IMR-90 (cell line): ENCODE results near the gene UBA5. TPM values are rescaled to one million over a fixed set of nuclear protein-coding genes. Genes with fewer than 3 reads are reported as not detected.

ENCODE experiments used
- ATAC-seq: fragments of 200-7000 bp; cut with Tn5 transposase; 2 replicates; pipeline ENCODE4 v1.9.1; 2020; ENCODE audit warnings: low read depth, mild to moderate bottlenecking, moderate library complexity
- BruUV-seq: library from RNA; stranded (reverse); fragments of 400-500 nt; replicated peaks from 2 replicates; lab custom pipeline; 2021; lab: Mats Ljungman, UMichigan
- CTCF ChIA-PET: fragments of 300-600 bp; formaldehyde crosslinking; extraction: SDS; loops from one replicate; lab custom pipeline; 2021; ENCODE audit warnings: antibody characterized with exemption; lab: Yijun Ruan, JAX
- POLR2A ChIA-PET: fragments of 300-600 bp; sonication (Branson Sonifier 250); formaldehyde crosslinking; loops from one replicate; lab custom pipeline; 2022; ENCODE audit warnings: antibody characterized with exemption; ENCODE audit not compliant: unreplicated experiment; lab: Charles Lee
- DNase-seq: peaks from one replicate; pipeline ENCODE4 v3.0.0; 2013
- H2AFZ ChIP-seq: replicated peaks from 2 replicates; pipeline ENCODE3; 2013; ENCODE audit warnings: low read length, mild to moderate bottlenecking; ENCODE audit not compliant: poor library complexity
- H2AK5ac ChIP-seq: 2 replicates; pipeline ENCODE4 v1.6.1; 2013; ENCODE audit warnings: low read depth, low read length, inconsistent platforms
- H2AK9ac ChIP-seq: replicated peaks from 2 replicates; pipeline ENCODE3; 2013; ENCODE audit warnings: mild to moderate bottlenecking, low read depth, low read length, moderate library complexity; ENCODE audit not compliant: poor library complexity
- H2BK120ac ChIP-seq: 2 replicates; pipeline ENCODE4 v1.6.1; 2013; ENCODE audit warnings: low read depth, low read length, inconsistent platforms
- H2BK15ac ChIP-seq: 3 replicates; pipeline ENCODE4 v1.6.1; 2013; ENCODE audit warnings: low read depth, low read length, inconsistent platforms
- H2BK20ac ChIP-seq: 2 replicates; pipeline ENCODE4 v1.6.1; 2013; ENCODE audit warnings: low read depth, mild to moderate bottlenecking, inconsistent platforms, low read length, moderate library complexity
- H2BK5ac ChIP-seq: 2 replicates; pipeline ENCODE4 v1.6.1; 2013; ENCODE audit warnings: mild to moderate bottlenecking, low read depth, low read length, inconsistent platforms; ENCODE audit not compliant: poor library complexity, severe bottlenecking
- H3K14ac ChIP-seq: replicated peaks from 2 replicates; pipeline ENCODE4 v1.6.1; 2013; ENCODE audit warnings: low read depth, low read length, inconsistent platforms
- H3K18ac ChIP-seq: 2 replicates; pipeline ENCODE4 v1.6.1; 2013; ENCODE audit warnings: low read depth, low read length, control low read depth
- H3K23ac ChIP-seq: 2 replicates; pipeline ENCODE4 v1.6.1; 2013; ENCODE audit warnings: low read depth, low read length, inconsistent platforms
- H3K27ac ChIP-seq: 2 replicates; pipeline ENCODE4 v1.5.1; 2013; ENCODE audit warnings: mild to moderate bottlenecking, control low read depth, low read length; ENCODE audit not compliant: insufficient read depth
- H3K27me3 ChIP-seq: 2 replicates; pipeline ENCODE4 v1.6.1; 2013; ENCODE audit warnings: low read length; ENCODE audit not compliant: control insufficient read depth, insufficient read depth
- H3K36me3 ChIP-seq: 2 replicates; pipeline ENCODE4 v1.6.1; 2013; ENCODE audit warnings: low read length, mixed read lengths; ENCODE audit not compliant: control insufficient read depth, insufficient read depth
- H3K4ac ChIP-seq: 2 replicates; pipeline ENCODE4 v1.6.1; 2013; ENCODE audit warnings: low read depth, low read length, inconsistent platforms
- H3K4me1 ChIP-seq: 2 replicates; pipeline ENCODE4 v1.6.1; 2013; ENCODE audit warnings: low read length, mixed read lengths; ENCODE audit not compliant: control insufficient read depth, insufficient read depth
- H3K4me2 ChIP-seq: 2 replicates; pipeline ENCODE4 v1.6.1; 2013; ENCODE audit warnings: low read depth, mild to moderate bottlenecking, control low read depth, low read length, moderate library complexity
- H3K4me3 ChIP-seq: 2 replicates; pipeline ENCODE4 v1.5.1; 2013; ENCODE audit warnings: low read depth, mild to moderate bottlenecking, control low read depth, low read length, moderate library complexity; ENCODE audit not compliant: insufficient read depth
- H3K56ac ChIP-seq: 2 replicates; pipeline ENCODE4 v1.6.1; 2013; ENCODE audit warnings: low read length, inconsistent platforms; ENCODE audit not compliant: insufficient read depth; ENCODE audit errors: extremely low read depth
- H3K79me1 ChIP-seq, 2 experiments: 2 replicates each; pipeline ENCODE4 v1.6.1; 2013; ENCODE audit warnings: low read length in 2 of 2, inconsistent platforms in 1 of 2, low read depth in 1 of 2
- H3K9ac ChIP-seq: 2 replicates; pipeline ENCODE4 v1.6.1; 2013; ENCODE audit warnings: low read depth, low read length, control low read depth
- H3K9me1 ChIP-seq: 2 replicates; pipeline ENCODE4 v1.6.1; 2013; ENCODE audit warnings: low read length, inconsistent platforms; ENCODE audit not compliant: insufficient read depth
- H3K9me3 ChIP-seq: 2 replicates; pipeline ENCODE4 v1.6.1; 2013; ENCODE audit warnings: low read length; ENCODE audit not compliant: control insufficient read depth, insufficient read depth
- H4K20me1 ChIP-seq: 2 replicates; pipeline ENCODE4 v1.6.1; 2013; ENCODE audit warnings: low read length, inconsistent platforms; ENCODE audit not compliant: insufficient read depth
- H4K5ac ChIP-seq: 2 replicates; pipeline ENCODE4 v1.6.1; 2013; ENCODE audit warnings: mild to moderate bottlenecking, low read depth, low read length, control low read depth
- H4K8ac ChIP-seq, 2 experiments: 2 replicates each; pipeline ENCODE4 v1.6.1; 2013; ENCODE audit warnings: low read depth in 2 of 2, low read length in 2 of 2, control low read depth in 1 of 2, inconsistent platforms in 1 of 2
- H4K91ac ChIP-seq: 2 replicates; pipeline ENCODE4 v1.6.1; 2013; ENCODE audit warnings: low read depth, low read length, inconsistent platforms; ENCODE audit not compliant: insufficient read depth
- CEBPB ChIP-seq: IDR thresholded peaks from 2 replicates; pipeline ENCODE4 v1.6.1; 2012; ENCODE audit warnings: low read depth, low read length, improper control_type of control experiment
- CHD1 ChIP-seq: IDR thresholded peaks from 2 replicates; pipeline ENCODE4 v1.6.1; 2012; ENCODE audit warnings: low read depth, low read length, improper control_type of control experiment
- CTCF ChIP-seq: conservative IDR thresholded peaks from 2 replicates; pipeline ENCODE4 v1.5.1; 2012; ENCODE audit warnings: mild to moderate bottlenecking, low read depth, low read length, improper control_type of control experiment
- FOS ChIP-seq: fragments of 150-350 bp; IDR thresholded peaks from 2 replicates; pipeline ENCODE4 v1.6.1; 2016; ENCODE audit warnings: low read depth, low read length
- MAFK ChIP-seq: IDR thresholded peaks from 2 replicates; pipeline ENCODE4 v1.6.1; 2012; ENCODE audit warnings: low read depth, low read length, improper control_type of control experiment
- MAZ ChIP-seq: IDR thresholded peaks from 2 replicates; pipeline ENCODE4 v1.6.1; 2012; ENCODE audit warnings: low read depth, mild to moderate bottlenecking, low read length, improper control_type of control experiment, moderate library complexity, borderline replicate concordance
- POLR2A ChIP-seq: IDR thresholded peaks from 2 replicates; pipeline ENCODE4 v1.6.1; 2012; ENCODE audit warnings: mild to moderate bottlenecking, low read depth, low read length
- RCOR1 ChIP-seq: IDR thresholded peaks from 2 replicates; pipeline ENCODE4 v1.6.1; 2012; ENCODE audit warnings: mild to moderate bottlenecking, low read length, improper control_type of control experiment; ENCODE audit not compliant: insufficient replicate concordance
- RFX5 ChIP-seq: IDR thresholded peaks from 2 replicates; pipeline ENCODE4 v1.8.0; 2012; ENCODE audit warnings: low read depth, mild to moderate bottlenecking, low read length, moderate library complexity
- WGBS, 2 experiments: methylation state at CpG; one replicate each; pipeline versions ENCODE4 v1.1.5 to v1.1.7; 2013; ENCODE audit warnings: missing lambda C conversion rate in 2 of 2; ENCODE audit not compliant: insufficient read length in 1 of 2; ENCODE audit errors: extremely low coverage in 2 of 2; 5-methylcytosine and 5-hydroxymethylcytosine counted together
- dilution Hi-C: fragments of 300-500 bp; cut with HindIII; formaldehyde crosslinking; loops from one replicate; pipeline ENCODE4 v1.14.3; 2018; ENCODE audit warnings: low sequenced_read_pairs; ENCODE audit not compliant: unreplicated experiment
- in situ Hi-C: fragments of 300-500 bp; cut with MboI; formaldehyde crosslinking; loops from 3 replicates; pipeline ENCODE4 v1.14.3; 2019; ENCODE audit warnings: low sequenced_read_pairs, inconsistent platforms, mixed read lengths
- intact Hi-C: fragments of 100-400 bp; cut with micrococcal nuclease; formaldehyde crosslinking; loops from 2 replicates; pipeline ENCODE4 v1.10.0; 2022
- polyA plus RNA-seq, 3 experiments: library from polyadenylated mRNA; depleted of rRNA; stranded (reverse); fragments of >200 nt; gene quantifications; 2 replicates each; pipeline ENCODE4 v1.2.3, GENCODE V29; 2012; ENCODE audit warnings: low replicate concordance in 1 of 3
- total RNA-seq: library from RNA; depleted of rRNA; stranded (reverse); fragments of >200 nt; gene quantifications from 2 replicates; pipeline ENCODE4 v1.2.3, GENCODE V29; 2012

UBA5 gene
- total and polyA plus RNA-seq, 2 of the 4 experiments (the other 2 are of a cell fraction) = 20.3 to 30.4 TPM

GRCh38 chr3:132652640-132653270 is 7.4 kb upstream of the UBA5 start:
- no peak overlapping the region for H3K4me3 ChIP-seq
- no peak overlapping the region for H3K14ac ChIP-seq
- H4K20me1 ChIP-seq = no peaks in the 10 kb centered on the region
- H2BK20ac ChIP-seq = no peak overlapping the region
- POLR2A ChIA-PET = no interaction called here
- H3K4ac ChIP-seq = no peak overlapping the region
- no peak overlapping the region for H3K23ac ChIP-seq
- H3K9me1 ChIP-seq = 0 out of 2 replicates have a peak, but pooled peaks cover 5% of the 10 kb centered on the region
- H3K27ac ChIP-seq = no peak overlapping the region
- dilution Hi-C loops = no loop called here
- no peak overlapping the region for H2BK5ac ChIP-seq
- no peak overlapping the region for H3K9ac ChIP-seq
- H2AK5ac ChIP-seq = no peak overlapping the region
- no peak overlapping the region for H4K8ac ChIP-seq
- H3K56ac ChIP-seq = no peak overlapping the region
- DNase-seq (peak; percentile 33), ATAC-seq (no peak)
- H3K4me1 ChIP-seq = peaks cover 3% of the 10 kb centered on the region; the same call in 1 of the 2 replicates
- no CpG with 5 or more reads among the region's 1 CpG for WGBS, 2 experiments
- H2AK9ac ChIP-seq = no peak overlapping the region
- no peak overlapping the region for H2BK15ac ChIP-seq
- BruUV-seq = no TSS peak
- TF ChIP-seq MAZ = no peak
- no peak for TF ChIP-seq CTCF
- no peak for TF ChIP-seq POLR2A
- no peak for TF ChIP-seq MAFK
- TF ChIP-seq CHD1 = no peak
- no peak for TF ChIP-seq RCOR1
- no peak for TF ChIP-seq RFX5
- no peak for TF ChIP-seq FOS
- no peak for TF ChIP-seq CEBPB
- no peak overlapping the region for H4K91ac ChIP-seq
- no peaks in the 10 kb centered on the region for H3K27me3 ChIP-seq
- no peak overlapping the region for H3K18ac ChIP-seq
- peaks cover 2% of the 10 kb centered on the region for H3K36me3 ChIP-seq
- in situ Hi-C loops = no loop called here
- H3K79me1 ChIP-seq = peaks cover 11 to 28% of the 10 kb centered on the region in 2 experiments
- H3K9me3 ChIP-seq = no peaks in the 10 kb centered on the region
- no peak overlapping the region for H4K5ac ChIP-seq
- intact Hi-C loops = no loop called here
- CTCF ChIA-PET = interaction anchor here (0.7 kb wide), 1 partner anchor 13 kb away, joined by 3 read pairs; no protein-coding TSS in a partner anchor
- no peak overlapping the region for H2BK120ac ChIP-seq
- no peak overlapping the region for H2AFZ ChIP-seq
- no peak overlapping the region for H3K4me2 ChIP-seq
